ENCODE results near the gene DUSP14.
"Not testable (repeated sequence)": the region's sequence is repeated elsewhere in the genome, so short reads cannot be mapped to it uniquely, and the experiment has no call there.

DUSP14 gene

GRCh38 chr17:37503148-37503547 lies 13.5 kb downstream of the DUSP14 start:
- Histone ChIP-seq H3K27me3 (ENCODE audit: control insufficient read depth, insufficient read depth, low read length) (no peaks in the 10 kb centered on the region), H3K9me3 (ENCODE audit: control insufficient read depth, low read depth, low read length) (no peaks in the 10 kb centered on the region), H3K36me3 (ENCODE audit: control insufficient read depth, low read depth, low read length) (no peaks in the 10 kb centered on the region), H3K9ac (ENCODE audit: low read length) (no peak overlapping the region), H3K4me3 (ENCODE audit: low read length) (no peak overlapping the region), H3K27ac (ENCODE audit: low read length) (no peak overlapping the region), H3K4me1 (ENCODE audit: control insufficient read depth, low read depth, low read length) (no peaks in the 10 kb centered on the region)

GRCh38 chr17:37505333-37505732 lies 15.6 kb downstream of the DUSP14 start:
- Histone ChIP-seq H3K9me3 (ENCODE audit: control insufficient read depth, low read depth, low read length) (no peaks in the 10 kb centered on the region), H3K4me1 (ENCODE audit: control insufficient read depth, low read depth, low read length) (no peaks in the 10 kb centered on the region), H3K9ac (ENCODE audit: low read length) (no peak overlapping the region), H3K27ac (ENCODE audit: low read length) (no peak overlapping the region), H3K36me3 (ENCODE audit: control insufficient read depth, low read depth, low read length) (no peaks in the 10 kb centered on the region), H3K27me3 (ENCODE audit: control insufficient read depth, insufficient read depth, low read length) (no peaks in the 10 kb centered on the region), H3K4me3 (ENCODE audit: low read length) (no peak overlapping the region)

GRCh38 chr17:37506678-37507077 lies 17.0 kb downstream of the DUSP14 start:
- H3K9me3 ChIP-seq (ENCODE audit: control insufficient read depth, low read depth, low read length) = no peaks in the 10 kb centered on the region
- no peaks in the 10 kb centered on the region for H3K36me3 ChIP-seq (ENCODE audit: control insufficient read depth, low read depth, low read length)
- no peak overlapping the region for H3K9ac ChIP-seq (ENCODE audit: low read length)
- H3K4me1 ChIP-seq (ENCODE audit: control insufficient read depth, low read depth, low read length) = no peaks in the 10 kb centered on the region
- H3K27ac ChIP-seq (ENCODE audit: low read length) = no peak overlapping the region
- no peak overlapping the region for H3K4me3 ChIP-seq (ENCODE audit: low read length)
- H3K27me3 ChIP-seq (ENCODE audit: control insufficient read depth, insufficient read depth, low read length) = no peaks in the 10 kb centered on the region

- Histone ChIP-seq H3K27ac (ENCODE audit: low read length) (no peak overlapping the region), H3K4me1 (ENCODE audit: control insufficient read depth, low read depth, low read length) (no peaks in the 10 kb centered on the region), H3K9me3 (ENCODE audit: control insufficient read depth, low read depth, low read length) (no peaks in the 10 kb centered on the region), H3K27me3 (ENCODE audit: control insufficient read depth, insufficient read depth, low read length) (no peaks in the 10 kb centered on the region), H3K9ac (ENCODE audit: low read length) (no peak overlapping the region), H3K36me3 (ENCODE audit: control insufficient read depth, low read depth, low read length) (no peaks in the 10 kb centered on the region), H3K4me3 (ENCODE audit: low read length) (no peak overlapping the region)
Measured at GRCh38 chr17:37507111-37507510, 17.4 kb downstream of the DUSP14 start.

GRCh38 chr17:37510056-37510455 lies 20.4 kb downstream of the DUSP14 start:
- Histone ChIP-seq H3K9ac (ENCODE audit: low read length) (no peak overlapping the region), H3K27me3 (ENCODE audit: control insufficient read depth, insufficient read depth, low read length) (no peaks in the 10 kb centered on the region), H3K4me3 (ENCODE audit: low read length) (no peak overlapping the region), H3K27ac (ENCODE audit: low read length) (no peak overlapping the region), H3K4me1 (ENCODE audit: control insufficient read depth, low read depth, low read length) (no peaks in the 10 kb centered on the region), H3K9me3 (ENCODE audit: control insufficient read depth, low read depth, low read length) (no peaks in the 10 kb centered on the region), H3K36me3 (ENCODE audit: control insufficient read depth, low read depth, low read length) (peaks cover 13% of the 10 kb centered on the region)

GRCh38 chr17:37511642-37512041 lies 22.0 kb downstream of the DUSP14 start:
- H3K9ac ChIP-seq (ENCODE audit: low read length); H3K4me1 ChIP-seq (ENCODE audit: control insufficient read depth, low read depth, low read length); H3K9me3 ChIP-seq (ENCODE audit: control insufficient read depth, low read depth, low read length); H3K27me3 ChIP-seq (ENCODE audit: control insufficient read depth, insufficient read depth, low read length); H3K4me3 ChIP-seq (ENCODE audit: low read length); H3K27ac ChIP-seq (ENCODE audit: low read length): not testable (repeated sequence)
- H3K36me3 ChIP-seq (ENCODE audit: control insufficient read depth, low read depth, low read length) = peaks cover 13% of the 10 kb centered on the region

- H3K27ac ChIP-seq (ENCODE audit: low read length) = no peak overlapping the region
- no peaks in the 10 kb centered on the region for H3K27me3 ChIP-seq (ENCODE audit: control insufficient read depth, insufficient read depth, low read length)
- peaks cover 13% of the 10 kb centered on the region for H3K36me3 ChIP-seq (ENCODE audit: control insufficient read depth, low read depth, low read length)
- H3K4me3 ChIP-seq (ENCODE audit: low read length) = no peak overlapping the region
- H3K4me1 ChIP-seq (ENCODE audit: control insufficient read depth, low read depth, low read length) = no peaks in the 10 kb centered on the region
- H3K9me3 ChIP-seq (ENCODE audit: control insufficient read depth, low read depth, low read length) = no peaks in the 10 kb centered on the region
- H3K9ac ChIP-seq (ENCODE audit: low read length) = no peak overlapping the region
Measured at GRCh38 chr17:37512442-37513068, 22.9 kb downstream of the DUSP14 start.

GRCh38 chr17:37513711-37514110 lies 24.0 kb downstream of the DUSP14 start:
- Histone ChIP-seq H3K27me3 (ENCODE audit: control insufficient read depth, insufficient read depth, low read length) (no peaks in the 10 kb centered on the region), H3K4me3 (ENCODE audit: low read length) (no peak overlapping the region), H3K9me3 (ENCODE audit: control insufficient read depth, low read depth, low read length) (no peaks in the 10 kb centered on the region), H3K9ac (ENCODE audit: low read length) (no peak overlapping the region), H3K36me3 (ENCODE audit: control insufficient read depth, low read depth, low read length) (peaks cover 22% of the 10 kb centered on the region), H3K27ac (ENCODE audit: low read length) (no peak overlapping the region), H3K4me1 (ENCODE audit: control insufficient read depth, low read depth, low read length) (no peaks in the 10 kb centered on the region)

GRCh38 chr17:37516127-37516571 lies 26.5 kb downstream of the DUSP14 start:
- Histone ChIP-seq H3K9ac (ENCODE audit: low read length) (no peak overlapping the region), H3K27ac (ENCODE audit: low read length) (no peak overlapping the region), H3K4me1 (ENCODE audit: control insufficient read depth, low read depth, low read length) (no peaks in the 10 kb centered on the region), H3K9me3 (ENCODE audit: control insufficient read depth, low read depth, low read length) (no peaks in the 10 kb centered on the region), H3K27me3 (ENCODE audit: control insufficient read depth, insufficient read depth, low read length) (no peaks in the 10 kb centered on the region), H3K4me3 (ENCODE audit: low read length) (no peak overlapping the region), H3K36me3 (ENCODE audit: control insufficient read depth, low read depth, low read length) (peaks cover 32% of the 10 kb centered on the region)

GRCh38 chr17:37517881-37518280 lies 28.2 kb downstream of the DUSP14 start:
- Histone ChIP-seq H3K4me3 (ENCODE audit: low read length) (no peak overlapping the region), H3K27me3 (ENCODE audit: control insufficient read depth, insufficient read depth, low read length) (no peaks in the 10 kb centered on the region), H3K36me3 (ENCODE audit: control insufficient read depth, low read depth, low read length) (peaks cover 25% of the 10 kb centered on the region), H3K9ac (ENCODE audit: low read length) (no peak overlapping the region), H3K4me1 (ENCODE audit: control insufficient read depth, low read depth, low read length) (no peaks in the 10 kb centered on the region), H3K27ac (ENCODE audit: low read length) (no peak overlapping the region), H3K9me3 (ENCODE audit: control insufficient read depth, low read depth, low read length) (no peaks in the 10 kb centered on the region)

- peaks cover 21% of the 10 kb centered on the region for H3K36me3 ChIP-seq (ENCODE audit: control insufficient read depth, low read depth, low read length)
- H3K4me1 ChIP-seq (ENCODE audit: control insufficient read depth, low read depth, low read length) = no peaks in the 10 kb centered on the region
- H3K27ac ChIP-seq (ENCODE audit: low read length) = no peak overlapping the region
- no peak overlapping the region for H3K9ac ChIP-seq (ENCODE audit: low read length)
- H3K9me3 ChIP-seq (ENCODE audit: control insufficient read depth, low read depth, low read length) = no peaks in the 10 kb centered on the region
- H3K4me3 ChIP-seq (ENCODE audit: low read length) = no peak overlapping the region
- H3K27me3 ChIP-seq (ENCODE audit: control insufficient read depth, insufficient read depth, low read length) = no peaks in the 10 kb centered on the region
Measured at GRCh38 chr17:37518826-37519225, 29.1 kb downstream of the DUSP14 start.

- Histone ChIP-seq H3K36me3 (ENCODE audit: control insufficient read depth, low read depth, low read length) (peaks cover 24% of the 10 kb centered on the region), H3K27ac (ENCODE audit: low read length) (no peak overlapping the region), H3K4me1 (ENCODE audit: control insufficient read depth, low read depth, low read length) (no peaks in the 10 kb centered on the region), H3K27me3 (ENCODE audit: control insufficient read depth, insufficient read depth, low read length) (no peaks in the 10 kb centered on the region), H3K4me3 (ENCODE audit: low read length) (no peak overlapping the region), H3K9me3 (ENCODE audit: control insufficient read depth, low read depth, low read length) (no peaks in the 10 kb centered on the region), H3K9ac (ENCODE audit: low read length) (no peak overlapping the region)
Measured at GRCh38 chr17:37519251-37519985, 29.7 kb downstream of the DUSP14 start.
